Measurements from ENCODE around the gene CTLA4.

- no peak for TF ChIP-seq CTCF (IDR thresholded peaks at IDR 0.05)
- no peak for TF ChIP-seq POLR2AphosphoS5 (IDR thresholded peaks at IDR 0.05; ENCODE audit: insufficient read depth in 1 of 2, low read depth in 1 of 2)
Observed at GRCh38 chr2:203826704-203827103, 40.9 kb upstream of the CTLA4 start.
